GM18951 (cell line): ENCODE measurements around the gene IL11RA.

Experiments used
- POLR2A ChIP-seq: IDR thresholded peaks from 4 replicates; pipeline ENCODE4 v1.6.1; 2011; ENCODE audit warnings: mild to moderate bottlenecking; ENCODE audit not compliant: insufficient read length, insufficient read depth; ENCODE audit errors: extremely low read depth
- in situ Hi-C: fragments of 300-500 bp; cut with MboI; formaldehyde crosslinking; loops from one replicate; pipeline ENCODE4 v1.12.0; 2022; ENCODE audit warnings: low sequenced_read_pairs, mixed read lengths, inconsistent platforms; ENCODE audit not compliant: unreplicated experiment

The IL11RA gene

DNA sequence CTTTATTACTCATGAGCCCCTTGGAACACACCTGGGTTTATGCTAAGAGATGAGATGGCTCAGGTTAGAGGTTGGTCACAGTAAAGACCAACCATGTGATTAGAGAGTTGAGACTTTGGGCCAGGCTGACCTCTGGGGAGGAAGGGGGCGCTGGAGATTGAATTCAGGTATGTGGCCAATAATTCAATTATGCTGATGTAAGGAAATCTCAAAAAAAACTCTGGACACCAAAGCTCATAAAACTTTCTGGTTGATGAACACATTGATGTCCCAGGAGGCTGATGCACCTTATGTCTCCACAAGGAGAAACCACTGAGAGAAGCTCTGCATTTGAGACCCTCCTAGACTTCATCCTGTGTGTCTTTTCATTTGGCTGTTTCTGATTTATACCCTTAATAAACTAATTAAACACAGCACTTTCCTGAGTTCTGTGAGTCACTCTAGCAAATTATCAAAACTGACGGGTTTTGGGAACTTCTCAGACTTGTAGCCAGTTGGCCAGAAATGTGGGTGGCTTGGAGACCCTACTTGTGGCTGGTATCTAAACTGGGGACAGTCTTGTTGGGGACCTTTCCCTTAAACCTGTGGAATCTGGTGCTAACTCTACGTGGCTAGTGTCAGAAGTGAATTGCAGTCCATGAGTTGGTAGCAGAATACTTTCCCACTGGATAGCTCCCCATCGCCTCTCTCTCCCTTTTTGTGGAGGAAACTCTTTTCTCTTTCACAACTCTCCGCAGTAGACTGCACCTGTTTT, 18.0 kb downstream of the IL11RA start:
- TF ChIP-seq POLR2A: no peak
- in situ Hi-C loops: no loop called here

DNA sequence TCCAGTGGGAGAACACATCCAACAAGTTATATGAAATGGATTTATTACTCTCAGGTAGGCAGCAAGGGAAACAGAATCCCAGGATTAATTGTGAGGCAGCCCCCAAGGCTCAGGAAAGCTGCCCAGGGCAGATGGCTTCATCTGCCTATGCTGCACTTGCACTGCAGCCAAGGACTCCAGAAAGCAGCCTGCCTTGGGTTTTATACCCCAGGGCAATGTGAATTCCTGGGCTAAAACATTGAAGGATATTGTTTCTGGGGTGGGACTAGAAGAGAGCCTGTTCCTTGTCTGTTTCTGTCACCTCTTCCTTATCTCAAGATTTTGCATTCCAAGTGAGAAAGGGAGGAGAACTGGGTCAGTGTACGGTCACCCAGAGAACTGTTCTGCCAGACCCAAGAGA, 19.3 kb downstream of the IL11RA start:
- in situ Hi-C loops: no loop called here
- no peak for TF ChIP-seq POLR2A

DNA sequence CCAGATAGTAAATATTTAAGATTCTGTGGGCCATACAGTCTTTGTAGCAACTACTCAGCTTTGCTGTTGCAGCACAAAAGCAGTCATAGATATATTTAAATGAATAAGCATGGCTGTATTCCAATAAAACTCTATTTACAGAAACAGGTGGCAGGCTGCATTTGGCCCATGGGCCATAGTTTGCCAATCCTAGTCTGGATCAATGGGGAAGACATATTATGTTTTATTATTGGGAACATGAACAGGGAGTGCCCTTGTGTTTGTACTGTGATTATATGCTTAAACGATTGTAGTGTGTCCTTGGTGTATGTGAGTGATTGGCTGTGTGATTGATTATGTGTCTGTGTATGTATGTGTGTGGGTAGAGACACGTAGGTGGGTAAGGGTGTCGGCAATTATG, 22.5 kb downstream of the IL11RA start:
- in situ Hi-C loops: no loop called here
- TF ChIP-seq POLR2A: no peak

DNA sequence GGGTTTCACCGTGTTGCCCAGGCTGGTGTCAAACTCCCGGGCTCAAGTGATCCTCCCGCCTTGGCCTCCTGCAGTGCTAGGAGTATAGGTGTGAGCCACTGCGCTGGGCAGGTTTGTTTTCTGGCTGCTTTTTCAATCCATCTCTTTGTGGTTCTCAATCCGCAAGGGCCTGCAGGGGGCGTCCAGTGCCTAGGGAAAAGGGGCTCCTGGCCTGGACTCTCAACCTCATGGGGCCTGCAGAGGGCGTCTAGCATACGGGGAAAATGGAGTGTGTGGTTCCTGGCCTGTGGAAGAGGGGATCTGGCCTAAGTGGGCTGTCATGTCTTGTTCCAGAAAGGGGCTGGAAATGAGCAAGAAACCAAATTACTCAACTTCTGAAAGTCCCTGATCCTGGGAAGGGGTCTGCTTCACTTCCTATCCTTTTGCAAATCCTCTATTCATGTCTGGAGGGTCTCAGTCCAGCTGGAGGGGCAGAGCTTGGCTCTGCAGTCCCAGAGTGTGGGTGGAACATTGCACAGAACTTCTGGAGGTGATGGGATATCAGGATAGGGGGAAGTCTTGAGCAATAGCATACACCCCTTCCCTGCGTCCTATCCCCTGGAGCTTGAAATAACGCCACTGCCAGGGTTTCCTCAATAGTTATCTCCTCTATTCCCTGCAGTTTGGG, 23.2 kb downstream of the IL11RA start:
- in situ Hi-C loops: no loop called here
- TF ChIP-seq POLR2A: no peak

DNA sequence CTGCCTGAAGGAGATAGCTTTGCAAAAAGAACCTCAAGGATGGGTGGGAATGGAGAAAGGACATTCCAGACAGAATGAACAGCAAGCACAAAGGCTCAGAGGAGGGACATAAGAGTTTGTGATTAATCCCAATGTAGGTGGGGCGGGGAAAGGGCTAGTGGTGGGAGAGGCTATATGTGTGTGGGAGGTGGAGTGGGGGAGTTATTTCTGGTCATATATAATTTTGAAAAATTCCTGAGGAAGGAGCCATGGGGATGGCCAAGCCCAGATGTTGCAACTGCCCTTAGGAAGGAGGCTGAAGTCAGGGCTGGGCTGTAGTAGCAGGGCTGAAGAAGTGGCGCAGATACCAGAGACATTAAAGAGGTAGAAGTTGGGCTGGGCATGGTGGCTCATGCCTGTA, 23.9 kb downstream of the IL11RA start:
- TF ChIP-seq POLR2A: no peak
- in situ Hi-C loops: no loop called here

DNA sequence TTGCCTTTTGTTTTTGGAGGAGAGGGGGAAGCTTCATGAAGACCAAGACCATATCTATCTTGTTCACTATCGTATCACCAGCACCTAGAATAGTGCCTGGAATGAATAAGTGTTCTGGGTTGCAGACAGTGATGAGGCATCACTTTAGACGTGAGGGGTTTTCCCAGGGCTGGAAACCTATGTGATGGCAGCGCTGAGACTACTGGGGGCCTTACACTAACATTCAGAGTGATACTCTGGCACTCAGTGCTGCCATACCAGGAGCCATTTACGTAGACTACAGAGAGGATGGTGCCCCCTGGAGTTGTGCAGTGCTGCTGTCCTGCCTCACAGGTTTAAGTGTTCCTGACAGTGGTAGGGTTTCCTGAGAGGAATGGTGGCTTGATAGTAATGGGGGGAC, 32.2 kb downstream of the IL11RA start:
- in situ Hi-C loops: no loop called here
- TF ChIP-seq POLR2A: no peak

DNA sequence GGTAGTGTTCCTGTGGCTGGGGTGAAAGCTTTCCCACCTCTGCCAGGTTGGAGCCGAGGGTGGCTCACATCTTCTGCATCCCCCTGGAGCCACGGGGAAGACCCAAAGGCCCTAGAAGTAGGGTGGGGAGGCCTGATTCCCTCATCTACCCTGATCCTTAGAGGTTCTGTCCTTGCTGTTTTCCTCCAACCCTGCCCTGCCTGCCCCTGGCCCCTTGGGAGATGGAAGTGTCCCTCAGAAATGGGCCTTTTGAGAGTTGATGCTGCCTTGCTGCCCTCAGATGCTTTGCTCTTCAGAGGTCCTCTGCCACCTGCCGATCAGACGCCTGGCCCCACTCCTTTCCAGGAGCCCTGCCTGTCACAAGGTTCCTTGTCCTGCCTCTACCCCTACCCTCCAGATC, 32.8 kb downstream of the IL11RA start:
- TF ChIP-seq POLR2A: no peak
- in situ Hi-C loops: no loop called here

DNA sequence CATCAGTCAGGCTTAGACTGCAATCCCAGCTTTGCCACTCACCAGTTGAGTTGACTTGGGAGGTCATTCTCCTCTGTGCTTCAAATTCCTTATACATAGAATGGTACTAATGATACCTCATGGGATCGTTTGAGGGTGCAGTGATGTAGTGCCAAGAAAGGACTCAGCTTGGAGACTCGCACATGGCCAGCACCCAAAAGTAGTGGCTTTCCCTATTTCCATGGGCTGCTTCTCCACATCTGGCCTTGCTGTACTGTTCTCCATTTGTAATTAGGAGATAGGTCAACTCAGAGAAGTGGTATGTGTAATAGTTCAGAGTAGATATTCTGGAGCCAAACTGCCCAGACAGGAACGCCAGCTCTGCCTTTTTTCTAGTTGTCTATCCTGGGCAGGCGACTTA, 33.6 kb downstream of the IL11RA start:
- TF ChIP-seq POLR2A: no peak
- in situ Hi-C loops: no loop called here

DNA sequence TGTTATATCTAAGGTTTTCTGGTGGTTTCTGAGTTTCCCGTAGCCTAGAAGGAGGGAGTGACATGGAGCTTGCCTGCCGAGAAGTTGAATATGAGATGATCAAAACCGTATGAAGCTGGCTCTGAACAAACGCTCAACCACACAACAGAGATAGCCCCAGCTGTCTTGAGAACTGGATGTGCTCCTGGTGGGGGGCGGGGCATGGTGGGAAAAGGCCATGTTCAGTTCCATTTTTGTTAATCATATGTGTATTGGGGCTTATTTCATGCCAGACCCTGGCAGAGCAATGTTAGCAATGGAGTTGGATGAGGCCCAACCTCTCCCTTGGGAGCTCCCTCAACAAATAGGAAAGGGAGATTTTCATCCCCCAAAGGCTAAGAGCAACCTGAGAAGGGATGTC, 34.2 kb downstream of the IL11RA start:
- in situ Hi-C loops: no loop called here
- no peak for TF ChIP-seq POLR2A

DNA sequence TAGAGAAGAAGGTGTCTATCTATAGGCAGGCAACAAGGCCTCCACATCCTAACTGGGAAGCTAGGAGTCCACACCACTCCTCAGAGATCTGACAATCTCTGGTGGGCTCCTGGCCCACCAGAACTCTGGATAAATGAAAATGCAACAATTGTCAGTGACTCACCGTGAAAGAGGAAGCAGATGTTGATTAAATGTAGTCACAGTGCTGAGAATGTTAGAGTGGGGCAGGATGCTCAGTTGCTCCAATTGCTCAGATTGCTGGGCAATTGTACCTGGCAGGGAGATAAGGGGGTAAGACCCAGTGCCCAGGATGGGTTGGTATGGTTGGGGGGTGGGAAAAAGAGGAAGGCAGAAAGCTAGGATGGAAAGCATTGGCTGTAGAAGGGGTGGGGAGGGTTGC, 34.7 kb downstream of the IL11RA start:
- in situ Hi-C loops: no loop called here

DNA sequence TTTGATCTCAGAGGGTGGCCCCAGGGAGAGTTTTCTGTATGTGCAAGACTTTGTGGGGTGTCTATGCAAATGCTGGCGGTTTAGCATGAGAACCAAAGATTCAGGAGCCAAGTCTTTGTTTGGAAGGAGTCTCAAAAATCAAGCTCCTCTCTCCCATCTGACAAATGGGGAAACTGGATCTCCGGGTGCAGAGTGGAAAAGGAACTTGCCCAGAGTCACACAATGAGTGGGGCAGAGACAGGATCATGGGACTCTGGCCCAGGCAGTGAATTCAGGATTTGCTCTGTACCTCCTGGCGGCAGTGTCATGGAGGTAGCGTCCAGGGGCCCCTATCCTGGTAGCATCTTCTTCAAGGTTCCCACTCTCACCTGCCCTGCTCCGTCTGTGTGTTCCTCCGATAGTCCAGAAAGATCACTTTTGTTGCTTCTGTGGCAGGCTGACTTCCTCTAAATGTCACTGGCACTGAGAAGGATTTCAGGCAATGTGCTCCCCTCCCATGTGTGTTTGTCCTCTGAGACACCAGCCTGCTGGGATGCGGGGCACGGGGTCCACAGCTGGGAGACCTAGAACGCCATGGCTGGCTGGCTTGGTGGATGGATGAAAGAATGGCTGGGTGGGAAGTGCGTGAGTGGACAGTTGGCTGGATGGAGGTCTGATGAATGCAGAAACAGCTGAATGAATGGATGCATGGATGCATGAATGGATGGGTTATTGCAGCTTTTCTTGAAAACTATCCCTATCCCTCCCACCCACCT, 35.5 kb downstream of the IL11RA start:
- no peak for TF ChIP-seq POLR2A
- in situ Hi-C loops: no loop called here

More for the DNA sequence above, 34.7 kb downstream of the IL11RA start:
- TF ChIP-seq POLR2A: no peak

DNA sequence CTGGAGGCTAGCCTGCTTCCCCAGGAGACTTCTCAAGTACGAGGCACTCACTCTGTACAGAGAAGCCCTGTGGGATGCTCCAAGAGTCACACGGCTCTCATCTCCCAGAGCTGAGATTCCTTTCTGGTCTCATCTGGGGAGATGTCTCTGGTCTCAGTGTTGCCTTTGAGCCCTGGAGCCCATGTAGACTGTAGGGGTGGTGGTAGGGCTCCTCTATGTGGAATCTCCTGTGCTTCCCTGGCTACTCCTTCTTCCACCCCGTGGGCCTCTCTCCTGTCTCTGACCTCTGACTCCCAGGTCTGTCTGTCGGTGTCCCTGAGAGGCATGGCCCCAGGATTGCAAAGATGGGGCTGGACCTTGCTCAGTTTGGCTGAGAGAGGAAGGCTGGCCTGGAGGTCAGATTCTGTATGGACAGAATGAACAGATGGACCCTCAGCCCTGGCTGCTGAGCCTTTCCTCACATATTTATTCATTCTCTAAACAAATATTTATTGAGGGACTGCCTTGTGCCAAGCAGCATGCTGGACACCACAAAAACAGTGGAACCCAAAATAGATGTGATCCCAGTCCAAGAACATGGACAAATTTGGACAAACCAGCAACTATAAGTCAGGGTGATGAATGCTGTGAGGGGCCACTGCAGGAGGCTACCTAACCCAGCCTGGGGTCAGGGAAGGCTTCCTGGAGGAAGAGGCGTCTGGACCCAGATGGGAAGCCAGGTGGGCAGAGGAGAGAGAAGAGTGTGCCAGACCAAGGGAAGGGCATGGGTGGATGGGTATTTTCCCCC, 36.5 kb downstream of the IL11RA start:
- in situ Hi-C loops: no loop called here
- no peak for TF ChIP-seq POLR2A

DNA sequence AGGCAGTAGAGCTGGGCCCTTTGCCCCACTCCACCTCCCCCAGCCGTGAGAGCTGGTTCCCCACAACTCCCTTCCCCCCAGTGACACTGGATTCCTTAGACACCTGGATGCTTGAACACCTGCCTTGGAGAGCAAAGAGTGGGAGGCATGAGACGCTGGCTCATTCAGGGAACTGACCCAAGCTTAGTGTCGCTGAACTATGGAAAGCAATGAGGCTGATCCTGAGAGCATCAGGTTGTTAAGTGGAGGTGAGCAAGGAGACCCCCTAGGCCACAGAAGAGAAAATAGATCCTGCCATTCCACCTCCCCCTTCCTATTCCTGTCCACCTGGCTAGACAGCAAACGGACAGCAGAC, 37.1 kb downstream of the IL11RA start:
- in situ Hi-C loops: no loop called here
- no peak for TF ChIP-seq POLR2A

DNA sequence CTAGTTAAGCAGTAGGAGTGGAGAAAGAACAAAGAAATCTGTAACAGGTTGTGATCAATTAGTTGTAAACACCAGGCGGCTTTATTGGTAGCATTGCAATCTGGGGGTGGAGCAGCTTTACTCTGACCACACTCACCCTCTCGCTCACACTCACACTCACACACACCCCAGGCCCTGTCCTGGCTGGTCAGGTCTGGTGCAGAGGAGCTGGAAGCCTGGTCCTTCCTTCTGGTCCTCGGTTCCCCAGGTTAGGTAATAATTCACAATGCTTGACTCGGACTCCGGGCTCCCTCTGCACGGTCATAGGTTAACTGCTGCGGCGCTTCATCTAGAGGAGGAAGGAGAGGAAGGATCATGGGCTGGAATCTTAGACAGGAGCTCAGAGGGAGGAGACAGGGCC, 37.5 kb downstream of the IL11RA start:
- in situ Hi-C loops: no loop called here
- no peak for TF ChIP-seq POLR2A
